GM21619 (cell line): Measurements from ENCODE around the gene EMC9.

Experiments used
- ATAC-seq: cut with Tn5 transposase; IDR thresholded peaks from one replicate; pipeline ENCODE4 v1.9.1; 2021; ENCODE audit not compliant: unreplicated experiment

The EMC9 gene

DNA sequence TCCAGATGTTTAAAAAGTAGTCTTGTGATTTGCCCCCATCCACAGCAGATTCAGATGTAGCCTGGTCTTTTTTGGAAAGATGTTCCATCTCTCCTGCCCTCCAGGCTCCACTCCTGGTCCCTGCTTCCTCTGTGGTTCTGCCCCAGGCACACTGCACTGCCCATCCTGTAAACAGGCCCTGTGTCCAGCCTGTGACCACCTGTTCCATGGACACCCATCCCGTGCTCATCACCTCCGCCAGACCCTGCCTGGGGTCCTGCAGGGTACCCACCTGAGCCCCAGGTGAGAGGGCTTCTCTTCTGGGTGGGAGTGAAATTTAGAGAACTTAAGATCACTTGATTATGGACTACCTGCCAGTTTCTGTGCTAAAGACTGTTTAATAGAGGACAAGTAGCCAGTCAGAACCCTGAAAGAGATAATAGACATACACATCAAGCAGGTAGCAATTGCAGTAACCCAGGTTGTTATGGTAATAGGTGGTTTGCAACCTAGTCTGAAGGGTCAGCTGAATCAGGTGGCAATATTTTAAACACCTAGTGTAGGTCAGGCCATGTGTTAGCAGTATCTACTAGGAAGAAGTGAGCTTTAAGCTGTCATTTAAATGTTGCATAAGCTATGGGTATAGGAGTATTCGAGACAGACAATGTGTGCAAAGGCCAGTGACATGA lies 8.0 kb upstream of the EMC9 start:
- ATAC-seq, result no peak

DNA sequence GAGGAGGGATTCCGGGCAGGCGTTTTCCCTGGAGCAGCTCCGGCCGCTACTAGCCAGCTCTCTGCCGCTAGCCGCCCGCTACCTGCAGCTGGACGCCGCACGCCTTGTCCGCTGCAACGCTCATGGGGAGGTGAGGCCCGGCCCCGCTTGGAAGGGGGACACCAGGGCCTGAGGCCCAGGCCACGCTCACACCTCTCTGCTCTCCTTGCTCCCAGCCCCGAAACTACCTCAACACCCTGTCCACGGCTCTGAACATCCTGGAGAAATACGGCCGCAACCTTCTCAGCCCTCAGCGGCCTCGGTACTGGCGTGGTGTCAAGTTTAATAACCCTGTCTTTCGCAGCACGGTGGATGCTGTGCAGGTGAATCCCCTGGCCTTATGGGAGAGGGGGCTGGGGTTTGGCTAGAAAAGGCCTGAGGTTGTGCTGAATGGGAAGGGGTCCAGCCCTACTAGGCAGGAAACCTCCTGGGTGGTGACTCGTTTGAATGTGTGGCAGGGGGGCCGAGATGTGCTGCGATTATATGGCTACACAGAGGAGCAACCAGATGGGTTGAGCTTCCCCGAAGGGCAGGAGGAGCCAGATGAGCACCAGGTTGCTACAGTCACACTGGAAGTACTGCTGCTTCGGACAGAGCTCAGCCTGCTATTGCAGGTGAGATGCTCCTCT lies 6.5 kb upstream of the EMC9 start:
- ATAC-seq, result no peak

DNA sequence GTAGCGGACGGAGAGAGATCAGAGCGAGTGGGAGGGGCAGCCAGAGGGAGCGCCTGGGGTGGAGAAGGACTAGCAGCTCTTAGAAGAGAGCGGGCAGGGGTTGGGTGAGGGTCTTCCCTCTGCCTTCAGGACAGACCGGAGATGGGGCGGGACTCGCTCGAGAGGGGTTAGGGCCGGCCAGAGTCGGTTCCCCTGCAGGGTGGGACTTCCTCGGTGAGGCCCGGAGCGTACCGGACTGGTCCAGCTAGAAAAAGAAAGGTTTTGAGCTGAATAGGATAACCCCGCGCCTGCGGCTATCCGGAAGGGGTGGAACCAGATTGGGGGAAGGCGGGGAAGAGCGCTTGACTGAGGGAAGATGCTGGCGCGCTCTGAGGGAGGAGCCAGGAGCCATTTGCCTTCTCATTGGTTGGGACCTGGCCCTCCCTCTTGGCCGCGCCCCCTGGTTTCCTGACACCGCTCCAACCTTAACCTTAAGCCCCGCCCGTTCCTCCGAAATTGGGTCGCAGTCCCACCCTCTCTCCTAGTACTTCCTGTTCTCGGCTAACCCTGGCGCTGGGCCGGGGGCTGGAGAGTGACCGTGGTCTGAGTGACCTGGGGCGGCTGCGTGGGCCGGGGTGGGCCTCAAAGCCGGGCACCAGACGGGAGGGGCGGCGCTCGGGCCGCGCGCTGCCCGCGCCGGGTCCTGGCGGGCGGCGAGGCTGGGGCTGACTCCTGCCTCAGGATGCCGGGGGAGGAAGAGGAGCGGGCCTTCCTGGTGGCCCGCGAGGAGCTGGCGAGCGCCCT lies 5.8 kb upstream of the EMC9 start, which contains the start of gene RNF31:
Gene RNF31, plus strand, starts transcription at position 521 of the 783 bp plus-strand sequence. Its CDS starts 201 bp downstream, at position 722.
- ATAC-seq, result peak; percentile 72

DNA sequence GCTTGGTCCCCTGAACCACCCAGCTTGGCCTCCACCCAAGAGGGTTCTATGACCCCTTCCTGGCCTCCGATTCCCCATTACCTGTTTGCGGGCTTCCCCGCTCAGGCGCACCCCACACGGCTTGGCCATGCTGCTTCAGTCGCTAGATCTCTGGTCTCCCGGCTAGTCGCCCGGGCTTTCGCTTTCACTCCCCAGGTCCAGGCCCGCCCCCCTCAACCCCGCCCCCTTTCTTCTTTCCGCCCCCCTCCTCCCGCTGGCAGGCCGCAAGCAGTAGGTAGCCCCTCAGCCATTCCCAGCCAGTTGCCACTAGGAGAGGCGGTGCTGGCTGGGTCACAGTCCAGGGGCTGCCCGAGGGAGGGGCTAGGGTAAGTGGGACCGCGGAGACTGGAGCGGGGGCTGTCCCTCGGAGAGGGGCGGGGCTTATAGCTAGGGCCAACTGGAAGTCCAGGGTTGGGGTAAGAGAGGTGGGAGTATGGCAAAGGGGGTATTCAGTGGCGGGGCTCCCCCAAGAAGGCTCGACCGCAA lies 5.1 kb upstream of the EMC9 start, which contains the start of gene PSME2:
Gene PSME2, minus strand, starts transcription at position 158 of the 525 bp plus-strand sequence. Its CDS starts 29 bp downstream, at position 129.
- ATAC-seq, result peak; percentile 63

DNA sequence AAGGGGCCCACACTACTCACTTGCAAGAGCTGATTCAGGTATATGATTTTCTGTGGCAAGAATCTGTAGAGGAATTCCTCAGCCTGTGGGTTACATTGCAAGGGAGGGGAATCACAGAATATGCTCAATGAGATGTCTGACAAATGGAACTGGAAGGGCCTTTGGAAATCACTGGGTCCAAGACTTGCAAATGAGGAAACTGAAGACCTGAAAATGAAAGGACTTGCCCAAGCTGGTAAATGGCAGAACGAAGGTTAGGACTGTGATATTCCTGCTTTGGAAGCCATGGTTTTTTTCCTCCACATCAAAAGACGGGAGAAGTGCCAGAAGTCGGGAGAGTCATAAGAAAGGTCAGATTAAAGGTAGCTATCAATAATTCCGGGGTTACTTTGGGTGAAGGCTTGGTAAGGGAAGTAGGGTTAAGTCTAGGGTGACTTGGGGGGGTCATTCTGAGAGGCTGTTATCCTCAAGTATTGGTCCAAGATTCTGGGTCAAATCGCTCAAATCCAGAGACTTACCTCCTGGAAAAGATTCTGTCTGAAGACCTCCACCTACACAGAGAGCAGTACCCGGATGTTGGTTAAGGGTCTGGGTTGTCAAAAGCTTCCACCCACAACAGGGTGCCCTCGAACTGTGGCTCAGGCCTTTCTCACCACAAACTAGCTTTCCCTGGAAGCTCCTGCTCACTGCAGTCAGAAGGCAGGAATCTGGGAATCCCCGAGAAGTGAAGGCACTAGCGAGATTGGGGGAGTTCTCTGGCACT lies 4.5 kb upstream of the EMC9 start:
- no peak for ATAC-seq

DNA sequence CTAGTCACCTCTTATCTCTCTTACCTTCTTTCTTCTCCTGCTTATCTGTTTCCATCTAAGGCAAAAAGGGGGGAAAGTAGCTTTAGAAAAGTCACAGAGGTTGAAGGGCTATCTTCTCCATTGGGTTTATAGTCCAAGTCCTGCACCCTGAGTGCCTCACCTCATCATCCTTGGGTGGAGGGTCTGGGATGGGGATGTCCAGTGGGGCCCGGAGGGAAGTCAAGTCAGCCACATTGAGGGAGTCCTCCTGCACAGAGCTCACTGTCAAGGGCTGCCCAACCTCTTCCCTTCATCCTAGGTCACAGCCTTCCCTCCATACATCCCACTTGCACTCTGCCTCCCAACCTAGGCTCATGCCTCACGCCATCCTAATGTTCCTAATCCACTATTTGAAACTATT lies 3.8 kb upstream of the EMC9 start:
- no peak for ATAC-seq

DNA sequence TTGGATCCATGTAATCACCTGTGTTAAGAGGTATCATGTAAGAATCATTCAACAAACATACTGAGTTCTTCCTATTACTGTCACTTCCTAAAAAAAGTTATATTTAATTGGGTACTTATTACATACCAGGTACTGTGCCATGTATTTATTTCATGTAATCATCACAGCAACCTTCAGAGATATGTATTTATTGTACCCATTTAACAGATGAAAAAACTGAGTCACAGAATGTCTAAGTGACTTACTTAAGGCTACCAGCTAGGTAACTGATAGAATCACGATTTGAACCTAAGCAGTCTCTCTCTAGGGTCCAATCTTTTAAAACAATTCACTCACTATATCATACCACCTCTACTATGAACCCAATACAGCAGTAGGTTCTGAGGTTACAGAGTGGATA lies 3.1 kb upstream of the EMC9 start:
- no peak for ATAC-seq

DNA sequence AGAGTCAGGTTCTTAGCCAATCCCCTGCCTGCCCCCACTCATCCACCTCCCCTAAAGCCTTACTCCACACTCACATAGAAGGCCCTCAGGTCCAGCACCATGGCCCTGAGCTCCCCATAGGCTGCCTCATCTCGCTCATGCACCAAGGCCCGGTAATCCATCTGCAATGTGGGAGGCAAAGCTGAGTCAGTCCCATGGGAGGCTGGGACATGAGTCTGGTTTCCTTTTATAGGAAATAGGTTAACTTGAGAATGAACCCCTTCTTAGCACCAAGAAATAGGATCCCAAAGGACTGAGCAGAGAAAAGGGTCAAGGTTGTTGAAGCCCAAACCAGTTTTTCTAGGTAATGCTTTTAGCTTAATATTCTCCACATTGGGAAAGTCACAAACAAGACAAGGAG lies 2.1 kb upstream of the EMC9 start:
- ATAC-seq, result no peak

DNA sequence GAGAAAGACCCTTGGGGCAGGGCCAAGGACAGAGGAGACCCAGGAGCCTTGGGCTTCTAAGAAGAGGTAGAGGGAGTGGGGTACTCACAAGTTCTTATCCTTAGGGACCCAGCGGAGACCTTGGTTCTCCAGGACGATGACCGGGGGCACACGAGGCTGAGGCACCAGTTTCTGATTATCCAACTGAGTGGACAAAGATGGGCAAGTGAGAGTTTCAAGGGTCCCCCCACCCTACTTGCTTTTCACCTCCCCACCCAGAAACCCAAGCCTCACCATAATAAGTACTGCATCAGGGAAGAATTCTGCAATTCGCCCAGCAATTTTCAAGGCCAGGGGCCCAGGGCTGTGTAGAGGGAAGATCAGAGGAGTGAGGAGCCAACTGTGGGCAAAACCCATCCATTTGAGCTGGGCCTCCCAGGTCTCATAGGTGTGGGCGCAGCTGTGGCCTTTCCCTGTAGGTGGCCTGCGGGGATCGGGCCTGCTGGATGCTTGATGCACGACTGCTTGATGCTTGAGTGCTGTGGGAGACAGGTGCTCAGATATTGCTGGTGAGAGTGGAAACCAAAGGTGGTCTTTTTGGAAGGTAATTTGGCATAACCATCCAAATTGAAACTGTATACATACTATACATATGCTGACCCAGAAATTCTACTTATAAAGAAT lies 2.0 kb downstream of the EMC9 start:
- ATAC-seq, result no peak

DNA sequence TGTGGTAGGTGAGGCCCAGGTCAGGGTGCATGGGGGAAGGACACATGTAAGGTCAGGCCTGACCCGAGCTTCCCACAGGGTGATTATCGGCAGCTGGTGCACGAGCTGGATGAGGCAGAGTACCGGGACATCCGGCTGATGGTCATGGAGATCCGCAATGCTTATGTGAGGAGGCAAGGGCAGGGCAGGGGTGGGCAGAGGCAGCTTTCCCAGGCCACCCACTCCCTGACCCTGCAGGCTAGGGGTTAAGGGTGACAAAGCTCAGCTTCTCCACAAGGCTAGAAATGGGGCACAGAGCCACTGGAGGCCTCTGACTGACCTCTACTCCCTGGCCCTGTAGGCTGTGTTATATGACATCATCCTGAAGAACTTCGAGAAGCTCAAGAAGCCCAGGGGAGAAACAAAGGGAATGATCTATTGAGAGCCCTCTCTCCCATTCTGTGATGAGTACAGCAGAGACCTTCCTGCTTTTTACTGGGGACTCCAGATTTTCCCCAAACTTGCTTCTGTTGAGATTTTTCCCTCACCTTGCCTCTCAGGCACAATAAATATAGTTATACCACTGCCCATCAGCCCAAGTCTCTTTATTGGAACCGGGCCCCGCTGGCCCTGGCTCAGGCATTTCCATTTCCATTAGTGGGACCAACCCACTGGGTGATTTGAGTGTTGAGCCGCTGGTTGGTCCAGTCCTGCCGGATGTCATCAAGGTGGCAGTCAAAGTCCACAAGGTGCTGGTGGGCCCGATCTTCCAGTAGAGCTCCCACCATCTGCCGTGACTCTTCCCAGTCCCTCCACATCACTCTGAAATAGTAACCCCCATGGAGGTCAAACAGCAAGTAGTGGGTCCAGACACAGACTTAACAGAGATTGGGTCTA lies 2.8 kb downstream of the EMC9 start:
- ATAC-seq, result no peak

DNA sequence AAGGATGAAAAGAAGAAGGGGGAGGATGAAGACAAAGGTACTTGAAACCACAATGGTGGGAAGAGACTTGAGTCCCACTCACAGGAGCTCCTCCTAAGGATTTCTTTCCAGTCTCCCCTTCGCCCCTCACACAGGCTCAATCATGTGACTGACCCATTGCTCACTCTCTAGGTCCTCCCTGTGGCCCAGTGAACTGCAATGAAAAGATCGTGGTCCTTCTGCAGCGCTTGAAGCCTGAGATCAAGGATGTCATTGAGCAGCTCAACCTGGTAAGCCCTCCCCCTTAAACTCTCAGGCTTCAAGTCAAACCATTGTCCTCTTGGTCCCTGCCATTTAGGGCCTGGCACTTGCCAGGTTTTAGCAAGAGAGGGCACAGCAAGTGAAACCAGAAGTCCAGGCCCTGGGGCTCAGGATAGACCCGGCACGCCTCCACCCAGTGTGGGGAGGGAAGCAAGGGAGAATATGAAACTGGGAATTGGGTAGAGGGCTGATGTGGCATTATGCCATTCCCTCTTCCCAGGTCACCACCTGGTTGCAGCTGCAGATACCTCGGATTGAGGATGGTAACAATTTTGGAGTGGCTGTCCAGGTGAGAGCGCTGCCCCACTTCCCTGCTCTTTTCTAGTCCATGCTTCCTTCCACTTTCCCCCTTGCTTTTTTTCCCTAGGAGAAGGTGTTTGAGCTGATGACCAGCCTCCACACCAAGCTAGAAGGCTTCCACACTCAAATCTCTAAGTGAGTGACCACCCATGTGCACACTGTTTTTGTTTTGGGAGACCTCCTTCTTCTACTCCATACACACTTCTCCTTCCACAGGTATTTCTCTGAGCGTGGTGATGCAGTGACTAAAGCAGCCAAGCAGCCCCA lies 3.6 kb downstream of the EMC9 start:
- ATAC-seq, result no peak

DNA sequence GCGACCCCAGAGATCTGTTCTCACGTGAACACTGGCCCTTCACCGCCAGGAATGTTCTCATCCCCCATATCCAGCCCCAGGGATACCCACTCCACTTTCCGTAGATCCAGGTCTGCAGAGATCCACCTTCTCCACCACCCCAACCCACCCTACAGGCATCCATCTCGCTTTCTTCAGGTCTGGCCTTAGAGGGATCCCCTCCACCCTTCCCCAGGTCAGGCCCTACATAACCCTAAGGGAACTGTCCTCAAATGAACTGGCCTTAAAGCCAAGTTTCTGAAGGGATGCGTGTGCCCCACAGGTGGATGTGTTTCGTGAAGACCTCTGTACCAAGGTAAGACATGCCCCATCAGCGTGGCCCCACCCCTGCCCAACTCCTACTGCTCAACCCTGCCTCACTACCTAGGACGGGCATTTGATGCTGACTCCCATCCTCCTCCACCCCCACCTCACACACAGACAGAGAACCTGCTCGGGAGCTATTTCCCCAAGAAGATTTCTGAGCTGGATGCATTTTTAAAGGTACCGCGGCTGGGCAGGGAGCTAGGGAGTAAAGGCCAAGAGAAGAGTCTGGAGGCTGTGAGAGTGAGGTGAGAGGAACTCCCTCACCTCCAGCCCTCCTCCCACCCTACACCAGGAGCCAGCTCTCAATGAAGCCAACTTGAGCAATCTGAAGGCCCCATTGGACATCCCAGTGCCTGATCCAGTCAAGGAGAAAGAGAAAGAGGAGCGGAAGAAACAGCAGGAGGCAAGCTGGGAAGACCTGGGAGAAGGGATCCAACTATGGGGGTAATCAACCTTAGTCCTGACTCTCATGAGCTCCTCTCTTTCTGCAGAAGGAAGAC lies 4.5 kb downstream of the EMC9 start:
- no peak for ATAC-seq

DNA sequence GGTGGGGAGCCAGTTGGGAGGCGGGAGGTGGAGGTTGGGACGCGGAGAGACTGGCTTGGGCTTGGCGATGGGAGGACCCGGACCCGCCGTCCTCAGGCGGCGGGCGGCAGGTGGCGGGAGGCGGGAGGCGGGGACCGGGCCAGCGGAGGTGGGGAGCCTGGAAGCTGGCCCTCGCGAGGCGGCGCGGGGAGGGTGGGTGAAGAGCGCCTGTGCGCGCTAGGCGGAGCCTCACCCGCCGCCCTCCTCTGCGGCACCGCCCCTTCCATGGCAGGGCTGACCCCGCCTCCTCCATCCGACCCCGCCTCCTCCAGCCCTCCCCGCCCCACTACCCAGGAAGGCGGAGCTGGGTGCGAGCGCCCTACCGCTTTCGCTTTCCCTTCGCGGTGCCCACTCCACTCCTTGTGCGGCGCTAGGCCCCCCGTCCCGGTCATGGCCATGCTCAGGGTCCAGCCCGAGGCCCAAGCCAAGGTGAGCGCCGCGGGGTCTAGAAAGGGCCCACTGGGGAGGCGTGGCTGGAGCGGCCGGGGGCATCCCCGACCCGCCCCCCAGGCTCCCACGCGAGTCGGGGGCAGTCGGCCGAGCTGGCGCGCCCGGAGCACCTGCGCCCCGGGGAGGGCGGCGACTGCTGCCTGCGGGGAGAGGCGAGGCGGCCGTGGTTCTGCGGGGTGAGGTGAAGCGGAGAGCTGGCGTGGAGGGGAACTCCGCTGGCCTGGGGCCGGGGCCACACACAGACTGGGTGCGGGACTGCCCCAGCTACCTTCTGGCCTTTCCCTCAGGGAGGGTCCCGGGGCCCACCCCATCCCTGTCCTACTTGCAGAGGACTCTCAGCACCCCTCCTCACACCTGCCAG lies 5.3 kb downstream of the EMC9 start, which contains the start of gene PSME1:
Gene PSME1, plus strand, starts transcription at position 361 of the 850 bp plus-strand sequence. Its CDS starts 69 bp downstream, at position 430.
- ATAC-seq, result peak; percentile 79

DNA sequence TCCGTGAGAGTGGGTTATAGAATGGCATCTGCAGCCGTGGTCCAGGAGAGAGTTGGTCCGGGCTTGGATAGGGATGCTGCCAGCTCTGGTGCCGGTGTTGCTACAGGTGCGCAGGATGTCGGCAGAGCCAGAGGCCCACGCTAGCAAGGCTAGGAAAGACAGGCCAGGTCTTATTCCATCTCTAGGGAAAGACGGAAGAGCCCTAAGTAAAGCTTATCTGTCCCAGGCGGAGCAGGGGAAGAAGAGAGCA lies 5.9 kb downstream of the EMC9 start:
- ATAC-seq, result peak; percentile 4

DNA sequence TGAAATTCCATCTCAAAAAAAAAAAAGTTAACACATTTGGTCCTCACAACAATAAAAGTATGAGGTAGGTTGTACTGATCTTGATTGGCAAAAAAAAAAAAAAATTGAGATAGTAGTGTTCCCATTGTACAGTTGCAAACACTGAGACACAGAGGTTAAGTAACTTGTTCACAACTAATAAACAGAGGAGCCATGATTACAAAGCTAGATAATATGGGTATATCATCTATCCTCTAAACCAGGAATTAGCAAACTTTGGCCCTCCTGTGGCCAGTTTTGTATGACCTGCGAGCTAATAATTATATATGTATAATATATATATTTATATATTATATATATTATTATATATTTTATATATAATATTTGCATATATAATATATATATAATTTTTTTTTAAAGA lies 7.7 kb downstream of the EMC9 start:
- ATAC-seq, result no peak

DNA sequence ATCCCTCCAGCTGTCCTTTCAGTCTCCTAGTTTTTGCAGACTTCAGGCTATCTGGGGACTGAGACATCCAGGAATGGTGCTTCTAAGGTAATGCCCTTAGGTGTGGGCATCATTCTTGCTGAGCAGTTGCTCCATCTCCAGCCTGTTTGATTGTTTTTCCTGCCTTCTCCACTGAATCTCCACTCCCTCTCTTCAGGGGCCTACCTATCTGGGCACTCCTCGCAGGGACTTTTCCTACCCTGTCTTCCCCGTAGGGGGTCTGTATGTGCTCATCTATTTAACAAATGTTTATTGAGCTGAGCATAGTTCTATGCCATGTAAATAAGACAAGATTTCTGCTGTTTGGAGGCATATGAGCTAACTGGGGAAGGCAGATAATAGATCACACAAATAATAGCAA lies 8.4 kb downstream of the EMC9 start:
- ATAC-seq, result no peak
